CD4-positive, alpha-beta T cell treated with Interferon gamma for 1 hour (primary cell): Measurements from ENCODE around the gene CHRNG.
A peak's percentile ranks its signal among the peaks of the same experiment; 100 is the strongest.

Experiments used
- DNase-seq: peaks from one replicate; pipeline ENCODE4 v3.0.0-alpha.2; 2020

CHRNG gene

DNA sequence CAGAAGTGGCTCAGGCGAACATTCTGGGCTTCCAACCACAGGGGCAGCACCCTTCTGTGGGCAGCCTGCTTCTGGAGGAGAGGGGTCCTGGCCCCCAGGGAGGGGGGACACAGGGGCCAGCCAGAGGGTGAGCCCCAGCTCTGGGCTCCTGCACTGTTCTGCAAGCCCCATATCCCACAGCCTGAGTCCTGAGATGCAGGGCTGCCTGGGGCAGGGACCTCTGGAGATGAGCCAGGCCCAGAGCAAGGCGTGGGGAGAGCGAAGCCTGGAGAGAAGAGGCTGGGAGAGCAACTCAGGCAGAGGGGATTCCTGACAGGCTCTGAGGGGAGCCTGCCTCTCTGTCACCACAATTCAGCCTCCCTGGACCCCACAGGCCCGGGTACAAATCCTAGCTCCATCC lies 32.8 kb upstream of the CHRNG start:
- no peak for DNase-seq

DNA sequence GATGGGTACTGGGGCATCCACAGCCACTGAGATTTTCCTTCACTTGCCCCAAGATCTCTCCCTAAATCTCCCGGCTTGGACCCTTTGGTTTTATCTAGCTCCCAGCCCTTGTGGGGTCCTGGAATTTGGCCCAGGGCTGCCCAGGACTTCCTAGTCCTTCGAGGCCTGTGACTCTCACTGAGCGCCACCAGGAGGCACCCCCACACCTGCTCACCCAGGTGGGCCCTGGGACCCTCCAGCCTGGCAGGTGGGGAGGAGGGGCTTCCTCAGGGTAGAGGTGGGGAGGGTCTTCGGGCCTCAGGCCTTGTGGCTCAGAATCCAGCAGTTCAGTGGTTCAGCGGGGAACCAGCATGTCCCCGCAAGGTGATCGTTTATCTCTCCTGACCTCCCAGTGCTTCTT lies 31.2 kb upstream of the CHRNG start:
- no peak for DNase-seq

DNA sequence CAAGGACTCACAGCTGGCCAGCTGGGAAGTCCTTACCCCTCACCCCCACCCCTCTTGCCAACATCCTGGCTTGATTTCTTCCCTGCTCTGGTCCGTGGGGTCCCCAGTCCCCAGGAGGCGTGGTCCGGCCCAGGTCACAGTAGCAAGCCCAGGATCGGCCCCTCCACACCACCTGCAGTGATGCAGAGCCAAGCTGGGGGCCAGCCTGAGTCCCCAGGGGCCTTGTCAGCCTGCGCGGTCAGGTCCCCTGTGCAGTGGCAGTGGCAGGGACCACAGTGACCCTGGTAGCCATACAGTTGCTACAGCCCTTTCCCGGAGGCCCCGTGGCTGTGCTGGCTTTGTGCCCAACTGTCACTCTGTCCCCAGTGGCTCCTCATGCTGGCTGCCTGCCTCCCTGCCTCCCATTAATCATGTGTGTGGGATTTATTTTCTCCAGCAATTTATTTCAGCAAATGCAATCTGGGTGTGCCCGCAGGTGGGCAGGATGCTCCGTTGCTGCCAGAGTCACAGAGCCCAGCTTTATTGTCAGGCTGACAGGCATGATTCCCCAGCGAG lies 28.1 kb upstream of the CHRNG start:
- DNase-seq = no peak

DNA sequence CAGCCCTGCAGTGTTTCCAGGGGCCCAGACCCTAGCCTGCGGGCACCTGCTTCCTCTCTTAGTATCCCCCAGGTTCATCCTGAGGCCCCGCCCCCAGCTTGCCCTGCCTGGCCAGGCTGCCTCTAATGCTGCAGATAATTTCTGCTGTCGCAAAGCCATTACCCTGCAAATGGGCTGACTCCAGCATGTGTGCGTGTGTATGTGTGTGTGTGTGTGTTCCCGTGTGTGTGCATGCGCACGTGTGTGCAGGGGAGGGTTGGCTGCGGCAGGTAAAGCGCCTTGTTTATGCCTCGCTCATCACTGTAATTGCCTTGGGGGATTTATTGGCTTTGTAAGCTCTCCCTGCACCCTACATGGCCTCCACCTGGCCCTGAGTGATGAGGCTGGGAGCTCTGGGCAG lies 26.9 kb upstream of the CHRNG start:
- DNase-seq = no peak

DNA sequence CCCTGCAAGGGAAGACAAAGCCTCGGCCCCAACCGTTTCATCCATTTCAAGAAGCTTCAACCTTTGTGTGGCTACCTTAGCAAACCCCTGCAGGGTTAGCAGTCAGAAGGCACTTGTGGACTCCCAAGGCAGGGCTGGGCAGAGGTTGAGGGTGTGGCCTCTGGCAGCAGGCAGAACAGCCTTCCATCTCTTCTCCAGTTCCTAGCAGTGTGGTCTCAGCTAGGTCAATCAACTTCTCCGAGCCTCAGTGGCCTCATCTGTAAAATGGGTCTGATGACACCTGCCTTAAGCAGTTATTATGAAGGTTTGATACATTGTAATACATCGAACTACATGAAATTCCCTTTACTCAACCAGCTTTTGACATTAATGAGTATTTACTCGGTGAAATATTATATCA lies 26.1 kb upstream of the CHRNG start:
- DNase-seq = no peak

DNA sequence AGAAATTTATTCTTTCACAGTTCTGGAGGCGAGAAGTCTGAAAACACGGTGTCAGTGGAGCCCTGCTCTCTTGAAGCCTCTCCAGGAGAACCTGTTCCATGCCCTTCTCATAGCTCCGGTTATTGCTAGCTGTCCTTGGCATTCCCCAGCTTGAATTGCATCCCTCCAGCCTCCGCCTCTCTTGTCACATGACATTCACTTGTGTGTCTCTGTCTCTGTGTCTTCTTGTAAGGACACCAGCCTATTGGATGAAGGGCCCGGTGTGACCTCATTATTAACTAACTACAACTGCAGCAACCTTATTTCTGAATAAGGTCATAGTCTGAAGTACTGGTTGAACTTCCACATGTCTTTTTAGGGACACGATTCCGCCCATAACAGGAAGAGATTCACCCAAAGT lies 23.9 kb upstream of the CHRNG start:
- DNase-seq = no peak

DNA sequence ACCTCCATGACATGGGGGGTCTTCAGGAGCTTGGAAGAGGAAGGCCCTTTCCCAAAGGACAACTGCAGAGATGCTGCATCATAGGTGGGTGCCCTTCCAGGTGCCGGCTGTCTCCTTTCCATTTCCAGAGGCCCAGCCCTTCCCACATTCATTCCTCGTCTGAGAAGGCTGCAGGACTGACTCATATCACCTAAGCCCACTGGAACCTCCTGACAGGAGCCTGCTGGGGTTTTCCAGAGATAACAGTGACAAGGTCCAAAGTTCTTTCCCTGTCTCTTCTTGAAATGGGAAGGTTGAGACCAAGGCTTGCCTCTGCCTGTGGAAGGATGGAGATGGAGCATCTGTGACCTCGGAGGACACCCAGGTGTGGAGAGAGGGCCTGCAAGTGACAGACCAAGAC lies 22.9 kb upstream of the CHRNG start:
- DNase-seq = no peak

DNA sequence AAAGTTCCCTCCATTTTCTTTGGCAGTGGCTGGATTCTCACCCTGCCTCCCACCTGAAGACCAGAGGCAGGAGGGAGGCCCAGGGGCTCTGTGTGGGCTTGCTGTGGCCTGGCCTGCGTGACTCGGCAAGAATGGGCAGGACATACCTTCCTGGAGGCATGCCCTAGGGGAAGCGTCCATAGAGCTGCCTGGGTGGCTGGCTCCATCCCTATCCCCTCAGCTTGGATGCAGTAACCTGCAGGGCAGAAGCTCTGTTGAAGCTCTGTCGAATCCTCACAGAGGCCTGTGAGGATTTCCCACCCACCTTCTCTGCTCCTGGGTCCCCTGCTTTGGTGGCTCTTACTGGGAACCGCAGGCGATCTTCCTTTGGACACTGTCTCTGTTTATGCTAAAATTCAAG lies 20.6 kb upstream of the CHRNG start:
- no peak for DNase-seq

DNA sequence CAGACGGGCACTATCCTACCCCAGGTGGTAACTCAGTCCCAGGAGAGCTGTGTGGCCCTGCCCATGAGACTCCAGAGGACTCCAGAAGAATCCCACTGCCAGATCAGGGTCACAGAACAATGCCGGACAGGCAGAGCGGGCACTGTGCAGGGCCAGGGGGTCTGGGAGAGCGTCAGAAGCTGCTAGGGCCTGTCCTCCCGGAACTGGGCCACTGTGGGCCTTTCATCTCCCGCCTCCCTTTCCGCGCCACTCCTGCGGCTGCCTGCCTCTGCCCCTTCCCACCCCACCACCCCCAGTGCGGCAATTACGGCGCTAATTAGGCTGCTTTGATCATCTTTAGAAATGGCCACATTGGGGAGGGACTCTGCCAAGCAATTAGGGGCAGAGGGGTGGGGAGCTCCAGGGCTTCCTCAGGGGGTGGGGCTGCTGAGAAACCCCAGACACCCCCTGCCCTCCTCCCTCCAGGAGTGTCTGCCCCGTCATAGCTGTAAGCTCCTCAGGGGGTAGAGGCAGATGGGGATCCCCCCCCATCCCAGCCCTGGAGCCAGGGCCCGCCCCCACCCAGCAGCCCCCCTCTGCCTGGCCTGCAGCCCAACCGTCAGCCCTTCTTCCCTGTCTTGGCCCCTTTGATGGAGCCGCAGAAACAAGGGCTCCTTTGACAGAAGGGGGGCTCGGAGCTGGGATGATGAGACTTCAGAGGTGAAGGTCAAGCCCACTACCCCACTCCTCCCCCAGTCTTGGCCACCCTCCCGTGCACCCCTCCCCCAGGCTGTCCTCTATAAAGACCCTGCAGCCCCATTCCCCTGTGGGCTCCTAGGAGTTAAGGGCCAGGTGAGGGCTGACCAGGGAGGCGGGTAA lies 19.7 kb upstream of the CHRNG start, which contains the start of gene PRSS56:
Gene PRSS56, plus strand, starts transcription at position 808 of the 858 bp plus-strand sequence. CDS start 211 bp downstream, outside the sequence.
- no peak for DNase-seq

DNA sequence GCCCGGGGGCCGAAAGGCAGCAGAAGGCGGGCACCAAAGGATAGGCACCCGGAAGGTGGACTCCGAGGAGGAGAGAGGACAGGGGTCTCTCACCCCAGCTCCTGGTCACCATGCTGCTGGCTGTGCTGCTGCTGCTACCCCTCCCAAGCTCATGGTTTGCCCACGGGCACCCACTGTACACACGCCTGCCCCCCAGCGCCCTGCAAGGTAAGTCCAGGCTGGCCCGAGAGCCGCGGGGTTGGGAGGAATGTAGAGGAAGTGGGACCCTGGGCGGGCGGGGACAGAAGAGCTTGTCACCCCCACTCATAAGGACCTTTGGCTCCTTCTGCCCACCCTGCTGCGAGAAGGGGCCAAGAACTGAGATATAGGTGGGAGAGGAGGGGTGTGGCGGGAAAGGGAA lies 19.0 kb upstream of the CHRNG start:
- DNase-seq = no peak

DNA sequence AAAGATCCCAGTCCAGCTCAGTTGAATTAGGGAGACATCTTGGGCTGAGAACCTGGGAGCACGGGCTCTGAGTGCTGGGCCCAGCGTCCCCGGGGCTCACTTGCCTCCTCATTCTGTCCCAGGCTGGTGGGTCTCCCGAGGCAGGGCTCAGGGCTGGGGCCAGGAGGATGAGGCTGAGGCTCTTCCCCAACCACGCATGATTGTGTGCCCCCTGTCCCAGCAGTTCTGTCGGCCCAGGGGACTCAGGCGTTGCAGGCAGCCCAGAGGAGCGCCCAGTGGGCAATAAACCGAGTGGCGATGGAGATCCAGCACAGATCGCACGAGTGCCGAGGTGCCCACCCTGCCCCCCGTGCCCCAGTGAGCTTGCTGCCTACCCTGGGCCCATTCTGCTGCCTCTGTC lies 18.4 kb upstream of the CHRNG start:
- no peak for DNase-seq

DNA sequence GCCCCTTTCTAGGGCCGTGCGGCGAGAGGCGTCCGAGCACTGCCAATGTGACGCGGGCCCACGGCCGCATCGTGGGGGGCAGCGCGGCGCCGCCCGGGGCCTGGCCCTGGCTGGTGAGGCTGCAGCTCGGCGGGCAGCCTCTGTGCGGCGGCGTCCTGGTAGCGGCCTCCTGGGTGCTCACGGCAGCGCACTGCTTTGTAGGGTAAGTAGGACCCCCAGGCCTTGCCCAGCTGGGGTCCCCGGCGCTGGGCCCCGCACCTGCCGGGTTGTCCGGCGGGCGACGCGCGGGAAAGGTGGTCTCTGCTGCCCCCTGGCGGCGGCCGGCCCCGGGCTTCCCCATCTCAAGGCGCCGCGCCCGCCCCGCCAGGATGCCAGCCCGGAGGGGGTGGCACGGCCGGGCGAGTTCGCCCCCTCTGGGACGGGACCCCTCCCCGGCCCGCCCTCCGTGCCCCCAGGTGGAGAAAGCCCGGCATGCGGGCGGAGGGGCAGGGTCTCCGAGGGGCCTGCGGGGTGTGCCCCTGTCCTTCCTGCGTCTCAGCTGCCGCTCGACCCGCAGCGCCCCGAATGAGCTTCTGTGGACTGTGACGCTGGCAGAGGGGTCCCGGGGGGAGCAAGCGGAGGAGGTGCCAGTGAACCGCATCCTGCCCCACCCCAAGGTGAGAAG lies 17.4 kb upstream of the CHRNG start:
- DNase-seq = peak; percentile 47

DNA sequence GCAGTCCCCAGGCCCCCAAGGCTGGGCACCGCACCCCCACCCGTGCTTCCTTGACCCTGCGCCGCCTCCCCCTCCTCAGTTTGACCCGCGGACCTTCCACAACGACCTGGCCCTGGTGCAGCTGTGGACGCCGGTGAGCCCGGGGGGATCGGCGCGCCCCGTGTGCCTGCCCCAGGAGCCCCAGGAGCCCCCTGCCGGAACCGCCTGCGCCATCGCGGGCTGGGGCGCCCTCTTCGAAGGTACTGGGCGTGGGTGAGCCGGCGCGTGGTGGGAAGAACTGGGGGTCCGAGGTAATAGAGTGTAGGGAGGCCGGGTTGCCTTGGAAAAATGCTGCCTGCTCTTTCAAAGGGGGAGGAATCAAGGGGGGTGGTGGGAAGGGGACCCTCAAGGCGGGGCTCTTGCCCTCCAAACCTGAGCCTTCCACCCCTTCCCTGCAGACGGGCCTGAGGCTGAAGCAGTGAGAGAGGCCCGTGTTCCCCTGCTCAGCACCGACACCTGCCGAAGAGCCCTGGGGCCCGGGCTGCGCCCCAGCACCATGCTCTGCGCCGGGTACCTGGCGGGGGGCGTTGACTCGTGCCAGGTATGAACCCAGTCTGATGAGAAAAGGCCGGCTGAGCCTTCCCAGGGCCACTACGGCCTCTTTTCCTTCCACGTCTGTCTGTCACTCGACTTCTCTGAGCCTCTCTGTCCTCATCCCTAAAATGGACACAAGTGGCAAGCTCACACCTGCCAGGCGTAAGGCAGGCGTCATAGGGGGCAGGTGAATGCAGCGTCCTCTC lies 16.7 kb upstream of the CHRNG start:
- DNase-seq = no peak

DNA sequence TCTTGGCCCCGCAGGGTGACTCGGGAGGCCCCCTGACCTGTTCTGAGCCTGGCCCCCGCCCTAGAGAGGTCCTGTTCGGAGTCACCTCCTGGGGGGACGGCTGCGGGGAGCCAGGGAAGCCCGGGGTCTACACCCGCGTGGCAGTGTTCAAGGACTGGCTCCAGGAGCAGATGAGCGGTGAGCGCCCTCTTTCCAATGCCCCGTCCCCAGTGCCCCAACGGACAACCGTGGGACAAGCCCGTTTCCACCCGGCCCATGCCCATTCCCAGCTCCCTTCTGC lies 16.1 kb upstream of the CHRNG start:
- DNase-seq = no peak

DNA sequence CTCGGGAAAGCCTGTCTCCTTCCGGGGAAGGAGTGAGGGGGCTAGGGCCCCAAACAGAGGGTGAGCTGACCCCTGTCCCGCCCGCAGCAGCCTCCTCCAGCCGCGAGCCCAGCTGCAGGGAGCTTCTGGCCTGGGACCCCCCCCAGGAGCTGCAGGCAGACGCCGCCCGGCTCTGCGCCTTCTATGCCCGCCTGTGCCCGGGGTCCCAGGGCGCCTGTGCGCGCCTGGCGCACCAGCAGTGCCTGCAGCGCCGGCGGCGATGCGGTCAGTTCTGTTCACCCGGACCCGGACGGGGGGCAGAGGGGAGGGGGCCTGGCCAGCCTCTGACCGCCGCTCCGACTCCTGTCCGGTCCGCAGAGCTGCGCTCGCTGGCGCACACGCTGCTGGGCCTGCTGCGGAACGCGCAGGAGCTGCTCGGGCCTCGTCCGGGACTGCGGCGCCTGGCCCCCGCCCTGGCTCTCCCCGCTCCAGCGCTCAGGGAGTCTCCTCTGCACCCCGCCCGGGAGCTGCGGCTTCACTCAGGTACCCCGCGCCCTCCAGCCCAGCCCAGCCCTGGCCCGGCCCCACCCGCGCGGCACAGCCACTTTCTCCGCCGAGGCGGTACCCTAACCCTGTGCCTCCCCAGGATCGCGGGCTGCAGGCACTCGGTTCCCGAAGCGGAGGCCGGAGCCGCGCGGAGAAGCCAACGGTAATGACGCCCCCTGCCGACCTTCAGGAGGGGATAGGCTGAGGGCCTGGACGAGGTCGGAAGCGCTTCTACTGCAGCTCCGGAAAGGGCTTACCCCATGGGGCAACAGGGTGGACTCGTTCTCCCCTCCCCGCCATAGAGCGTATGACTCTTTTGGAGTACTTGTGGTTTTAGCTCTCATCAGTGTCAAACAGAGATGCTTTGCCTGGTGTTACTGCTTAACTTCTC lies 15.6 kb upstream of the CHRNG start:
- no peak for DNase-seq

DNA sequence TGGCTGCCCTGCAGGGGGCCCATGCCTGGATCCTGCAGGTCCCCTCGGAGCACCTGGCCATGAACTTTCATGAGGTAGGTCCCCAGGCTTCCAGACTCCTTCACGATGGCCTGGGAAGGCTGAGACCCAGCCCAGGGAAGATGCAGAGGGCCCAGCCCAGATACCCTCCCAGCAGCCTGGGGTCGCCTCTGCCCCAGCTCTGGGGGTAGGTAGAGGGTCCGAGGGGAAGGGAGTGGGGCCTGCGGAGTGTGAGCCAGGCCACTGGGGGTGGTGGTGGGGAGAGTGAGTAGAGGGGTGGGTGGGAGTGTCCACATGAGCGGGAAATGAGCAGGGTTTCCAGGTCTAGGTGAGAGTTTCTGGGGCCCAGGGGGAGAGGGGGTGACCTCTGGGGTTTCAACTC lies 14.7 kb upstream of the CHRNG start:
- DNase-seq = no peak

DNA sequence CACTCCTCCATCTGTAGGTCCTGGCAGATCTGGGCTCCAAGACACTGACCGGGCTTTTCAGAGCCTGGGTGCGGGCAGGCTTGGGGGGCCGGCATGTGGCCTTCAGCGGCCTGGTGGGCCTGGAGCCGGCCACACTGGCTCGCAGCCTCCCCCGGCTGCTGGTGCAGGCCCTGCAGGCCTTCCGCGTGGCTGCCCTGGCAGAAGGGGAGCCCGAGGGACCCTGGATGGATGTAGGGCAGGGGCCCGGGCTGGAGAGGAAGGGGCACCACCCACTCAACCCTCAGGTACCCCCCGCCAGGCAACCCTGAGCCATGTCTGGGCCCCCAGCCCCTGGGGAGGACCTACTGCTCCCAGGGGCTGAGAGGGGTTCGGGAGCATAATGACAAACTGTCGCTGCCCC lies 14.3 kb upstream of the CHRNG start:
- DNase-seq = no peak

DNA sequence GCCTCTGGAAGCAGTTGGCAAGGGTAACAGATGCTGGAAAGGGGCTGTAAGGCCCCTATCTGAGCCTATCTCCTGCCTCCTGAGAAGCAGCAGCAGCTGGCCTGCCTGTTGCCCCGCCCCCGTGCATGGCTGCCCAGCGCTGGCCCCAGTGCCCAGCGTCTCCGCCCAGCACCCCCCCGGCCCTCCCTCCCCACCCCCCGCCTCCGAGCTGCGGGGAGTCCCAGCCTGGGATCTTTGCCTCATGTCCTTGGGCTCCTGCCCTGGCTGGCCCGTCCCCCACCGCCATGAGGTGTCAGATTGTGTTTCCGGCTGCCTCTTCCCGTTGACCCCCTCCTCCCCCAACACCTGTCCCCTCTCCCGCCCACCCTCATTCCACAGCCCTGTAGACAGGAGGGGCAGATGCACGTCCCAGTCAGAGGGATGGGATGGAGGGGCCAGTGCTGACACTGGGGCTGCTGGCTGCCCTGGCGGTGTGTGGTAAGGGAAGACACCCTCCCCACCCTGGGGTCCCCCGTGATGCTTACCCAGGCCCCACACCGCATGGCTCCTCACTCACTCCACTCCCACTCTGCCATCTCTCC lies 13.6 kb upstream of the CHRNG start, which contains the start of gene CHRND:
Gene CHRND, plus strand, starts transcription at position 370 of the 581 bp plus-strand sequence. Its CDS starts 56 bp downstream, at position 426.
- no peak for DNase-seq

DNA sequence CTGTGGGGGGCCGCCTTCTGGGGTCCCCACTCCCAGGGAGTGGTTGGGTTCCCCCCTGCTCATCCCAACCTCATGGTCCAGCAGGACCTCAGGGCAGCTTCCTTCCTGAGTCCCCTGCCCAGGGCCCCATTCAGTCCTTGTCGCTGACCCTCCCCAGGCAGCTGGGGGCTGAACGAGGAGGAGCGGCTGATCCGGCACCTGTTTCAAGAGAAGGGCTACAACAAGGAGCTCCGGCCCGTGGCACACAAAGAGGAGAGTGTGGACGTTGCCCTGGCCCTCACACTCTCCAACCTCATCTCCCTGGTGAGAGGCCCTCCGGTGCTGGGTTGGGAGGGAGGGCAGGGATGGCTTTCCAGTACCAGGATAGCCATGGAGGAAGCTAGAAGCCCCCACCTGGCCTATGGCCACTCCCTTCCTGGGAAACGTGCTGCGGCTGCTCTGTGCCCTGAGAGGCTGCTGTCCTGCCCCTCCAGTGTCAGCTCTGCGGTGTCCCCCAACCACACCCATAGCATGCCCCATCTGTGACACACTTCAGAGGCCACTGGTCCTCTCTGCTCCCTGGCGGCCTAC lies 13.0 kb upstream of the CHRNG start:
- DNase-seq = no peak

DNA sequence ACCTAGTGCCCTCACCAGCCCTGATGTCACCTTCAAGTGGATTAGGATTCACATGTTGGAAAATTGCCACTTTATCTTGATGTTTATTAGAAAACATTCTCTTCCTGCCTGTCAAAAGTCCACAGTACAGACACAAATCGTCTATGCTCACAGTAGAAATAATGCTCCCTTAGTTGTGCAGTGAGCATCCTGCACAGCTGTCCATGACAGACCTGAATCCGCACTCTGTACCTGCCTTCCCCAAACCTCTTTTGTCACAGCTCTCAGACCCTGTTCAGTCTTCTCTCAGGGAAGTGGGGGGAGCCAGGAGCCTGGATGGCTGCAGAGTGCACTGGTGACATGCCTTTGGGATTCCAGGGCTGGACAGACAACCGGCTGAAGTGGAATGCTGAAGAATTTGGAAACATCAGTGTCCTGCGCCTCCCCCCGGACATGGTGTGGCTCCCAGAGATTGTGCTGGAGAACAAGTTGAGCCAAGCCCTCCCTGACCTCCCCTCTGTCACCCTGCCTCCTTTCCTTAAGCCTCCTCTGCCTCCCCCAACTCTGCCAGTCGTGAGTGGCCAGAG lies 11.5 kb upstream of the CHRNG start:
- no peak for DNase-seq

DNA sequence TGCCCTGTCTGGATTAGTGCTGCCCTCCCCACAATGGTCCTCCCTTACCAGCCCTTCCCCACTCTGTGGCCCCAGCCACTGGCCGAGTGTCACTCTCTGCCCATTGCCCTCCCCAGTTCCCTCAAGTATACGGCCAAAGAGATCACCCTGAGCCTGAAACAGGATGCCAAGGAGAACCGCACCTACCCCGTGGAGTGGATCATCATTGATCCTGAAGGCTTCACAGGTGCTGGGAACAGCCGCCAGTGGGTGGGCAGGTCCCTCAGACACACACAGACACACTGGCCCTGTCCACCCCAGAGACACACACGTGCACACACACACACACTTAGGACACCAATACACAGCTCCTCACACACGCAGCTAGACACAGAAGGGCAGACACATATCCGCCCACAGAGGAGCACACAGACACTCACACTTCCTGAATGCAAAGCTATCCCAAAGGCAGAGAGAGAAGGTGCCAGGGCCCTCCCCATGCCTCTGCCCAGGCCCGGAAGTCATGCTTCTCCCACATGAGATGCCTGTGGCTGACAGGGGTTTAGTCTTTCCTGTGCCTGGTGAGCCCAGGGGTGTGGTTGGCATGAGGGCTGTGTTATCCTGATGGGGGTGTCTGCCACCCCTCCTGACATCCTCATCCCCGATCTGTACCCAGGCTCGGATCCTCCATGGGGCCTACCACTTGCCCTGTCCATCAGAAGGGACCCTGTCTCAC lies 10.6 kb upstream of the CHRNG start:
- no peak for DNase-seq
